Astrocyte of the cerebellum (primary cell): ENCODE measurements around the gene MPZ.

Experiments used
- DNase-seq: peaks from one replicate; pipeline ENCODE4 v3.0.0-alpha.2; 2011; ENCODE audit warnings: low read depth
- H3K4me3 ChIP-seq: 2 replicates; pipeline ENCODE4 v1.5.1; 2011; ENCODE audit warnings: mild to moderate bottlenecking, low read depth, low read length, moderate library complexity
- CTCF ChIP-seq: IDR thresholded peaks from 2 replicates; pipeline ENCODE4 v1.5.1; 2012; ENCODE audit warnings: low read length, low read depth, moderate library complexity, mild to moderate bottlenecking; ENCODE audit errors: missing control alignments
- in situ Hi-C: cut with HindIII; loops from 2 replicates; pipeline ENCODE4 v1.10.0; 2017; ENCODE audit warnings: low sequenced_read_pairs

The MPZ gene

GRCh38 chr1:161309868-161310267 is at the start of gene MPZ:
MPZ (minus strand) TSS chr1:161309968; CDS start chr1:161309905, 63 bp downstream.
- in situ Hi-C loops: no loop called here
- DNase-seq: no peak
- TF ChIP-seq CTCF: no peak
- no peak within 1 kb of the TSS for H3K4me3 ChIP-seq

- H3K4me3 ChIP-seq: no peak overlapping the region
- TF ChIP-seq CTCF: no peak
- no peak for DNase-seq
- in situ Hi-C loops: no loop called here
These were observed 49.5 kb upstream of the MPZ start for GRCh38 chr1:161359291-161359690.

- no peak overlapping the region for H3K4me3 ChIP-seq
- in situ Hi-C loops: no loop called here
- no peak for DNase-seq
- TF ChIP-seq CTCF: no peak
These were observed 47.3 kb upstream of the MPZ start for GRCh38 chr1:161357073-161357472.

- no peak overlapping the region for H3K4me3 ChIP-seq
- TF ChIP-seq CTCF: no peak
- no peak for DNase-seq
- in situ Hi-C loops: no loop called here
These were observed 41.7 kb upstream of the MPZ start for GRCh38 chr1:161351482-161351881.

GRCh38 chr1:161350671-161351070 is 40.9 kb upstream of the MPZ start:
- no peak for TF ChIP-seq CTCF
- in situ Hi-C loops: no loop called here
- no peak for DNase-seq
- H3K4me3 ChIP-seq: no peak overlapping the region

- no peak for TF ChIP-seq CTCF
- no peak overlapping the region for H3K4me3 ChIP-seq
- DNase-seq: no peak
- in situ Hi-C loops: no loop called here
These were observed 33.1 kb upstream of the MPZ start for GRCh38 chr1:161342821-161343220.

GRCh38 chr1:161342177-161342576 is 32.4 kb upstream of the MPZ start:
- in situ Hi-C loops: no loop called here
- no peak for TF ChIP-seq CTCF
- H3K4me3 ChIP-seq: no peak overlapping the region
- no peak for DNase-seq
